SK-N-SH (cell line): ENCODE results near the gene SNAP91. TPM values are rescaled to one million over a fixed set of nuclear protein-coding genes. Genes with fewer than 3 reads are reported as not detected.

Source experiments
- CTCF ChIA-PET: fragments of 300-600, 350-600 bp; formaldehyde crosslinking; extraction: SDS; loops from one replicate; lab custom pipeline; 2021; lab: Yijun Ruan, JAX
- POLR2A ChIA-PET: fragments of 350-600 bp; sonication (Branson Sonifier 250); formaldehyde crosslinking; extraction: SDS; loops from one replicate; lab custom pipeline; 2020; ENCODE audit warnings: antibody characterized with exemption, inconsistent platforms; lab: Yijun Ruan, JAX
- DNase-seq: peaks from one replicate; pipeline ENCODE4 v3.0.0; 2012
- H2AFZ ChIP-seq: fragments of 200-600 bp; sonication (generic); 2 replicates; pipeline ENCODE4 v1.8.1; 2016; ENCODE audit warnings: antibody characterized with exemption, mild to moderate bottlenecking, low read depth
- H3F3A ChIP-seq: fragments of 200-600 bp; sonication (generic); replicated peaks from 2 replicates; pipeline ENCODE3; 2016; ENCODE audit warnings: antibody characterized with exemption, mild to moderate bottlenecking; ENCODE audit not compliant: insufficient read depth
- H3K27ac ChIP-seq, 2 experiments: fragments of 200-500 bp in 1 of 2; fragments of 200-600 bp in 1 of 2; sonication (Bioruptor generic) in 1 of 2; sonication (generic), shearing (Covaris generic) in 1 of 2; 2 replicates each; pipeline versions ENCODE4 v1.5.1 to v1.6.1; 2014 to 2016; ENCODE audit warnings: low read depth in 2 of 2, inconsistent platforms in 1 of 2, low read length in 1 of 2, mild to moderate bottlenecking in 1 of 2, mixed read lengths in 1 of 2
- H3K27me3 ChIP-seq: fragments of 200-600 bp; sonication (generic), shearing (Covaris generic); 2 replicates; pipeline ENCODE4 v1.6.1; 2016; ENCODE audit warnings: mixed run types; ENCODE audit not compliant: insufficient read depth
- H3K36me3 ChIP-seq, 2 experiments: fragments of 200-500 bp in 1 of 2; fragments of 200-600 bp in 1 of 2; sonication (Bioruptor generic) in 1 of 2; sonication (generic) in 1 of 2; replicated peaks in 1 of 2; 2 replicates each; pipeline versions ENCODE3 to v1.5.1; 2014 to 2016; ENCODE audit warnings: low read length in 1 of 2, mild to moderate bottlenecking in 1 of 2; ENCODE audit not compliant: insufficient read depth in 2 of 2, control insufficient read depth in 1 of 2
- H3K4me1 ChIP-seq, 2 experiments: fragments of 200-500 bp in 1 of 2; fragments of 200-600 bp in 1 of 2; sonication (Bioruptor generic) in 1 of 2; sonication (generic), shearing (Covaris generic) in 1 of 2; 2 replicates each; pipeline versions ENCODE4 v1.5.1 to v1.6.1; 2014 to 2016; ENCODE audit warnings: low read depth in 1 of 2, low read length in 1 of 2, mixed run types in 1 of 2; ENCODE audit not compliant: insufficient read depth in 2 of 2, control insufficient read depth in 1 of 2
- H3K4me2 ChIP-seq: fragments of 200-600 bp; sonication (generic), shearing (Covaris generic); 2 replicates; pipeline ENCODE4 v1.6.1; 2017; ENCODE audit warnings: mixed run types
- H3K4me3 ChIP-seq, 2 experiments: fragments of 200-500 bp in 1 of 2; fragments of 200-600 bp in 1 of 2; sonication (Bioruptor generic) in 1 of 2; sonication (generic), shearing (Covaris generic) in 1 of 2; 2 replicates each; pipeline versions ENCODE4 v1.5.1 to v1.8.1; 2014 to 2016; ENCODE audit warnings: low read depth in 2 of 2, inconsistent platforms in 1 of 2, low read length in 1 of 2, mild to moderate bottlenecking in 1 of 2, mixed read lengths in 1 of 2, moderate library complexity in 1 of 2
- H3K79me2 ChIP-seq: fragments of 200-600 bp; sonication (generic); 2 replicates; pipeline ENCODE4 v1.8.1; 2017; ENCODE audit warnings: mild to moderate bottlenecking; ENCODE audit not compliant: insufficient read depth
- H3K9ac ChIP-seq: fragments of 200-600 bp; sonication (generic); 2 replicates; pipeline ENCODE4 v1.6.1; 2017; ENCODE audit warnings: mixed run types
- H3K9me2 ChIP-seq: fragments of 200-600 bp; sonication (generic); 2 replicates; pipeline ENCODE4 v1.6.1; 2017; ENCODE audit warnings: mixed run types
- H3K9me3 ChIP-seq: fragments of 200-600 bp; sonication (generic); 2 replicates; pipeline ENCODE4 v1.6.1; 2017; ENCODE audit warnings: mixed run types, mild to moderate bottlenecking, moderate library complexity
- H4K20me1 ChIP-seq: fragments of 200-600 bp; sonication (generic); 2 replicates; pipeline ENCODE4 v1.6.1; 2017; ENCODE audit warnings: mild to moderate bottlenecking, mixed run types; ENCODE audit not compliant: insufficient read depth
- CHD2 ChIP-seq: fragments of 150-350 bp; IDR thresholded peaks from 2 replicates; pipeline ENCODE4 v1.6.1; 2018; ENCODE audit warnings: low read length; ENCODE audit not compliant: partially characterized antibody
- ELF1 ChIP-seq: IDR thresholded peaks from 2 replicates; pipeline ENCODE4 v1.4.0; 2012
- EP300 ChIP-seq, 2 experiments: IDR thresholded peaks; 2 replicates each; pipeline versions ENCODE4 v1.4.0 to v1.6.1; 2012; ENCODE audit warnings: borderline replicate concordance in 1 of 2, low read depth in 1 of 2, low read length in 1 of 2
- FOXJ3 ChIP-seq: sonication (generic); formaldehyde crosslinking; IDR thresholded peaks from 2 replicates; pipeline ENCODE4 v1.5.1; 2020; ENCODE audit warnings: mild to moderate bottlenecking, missing genetic modification reagents
- GABPA ChIP-seq: IDR thresholded peaks from 2 replicates; pipeline ENCODE4 v1.4.0; 2012; ENCODE audit warnings: low read depth, mild to moderate bottlenecking
- IRF3 ChIP-seq: fragments of 150-350 bp; IDR thresholded peaks from 2 replicates; pipeline ENCODE4 v1.6.1; 2016; ENCODE audit warnings: mild to moderate bottlenecking, low read depth, low read length
- MXI1 ChIP-seq: IDR thresholded peaks from 2 replicates; pipeline ENCODE4 v1.6.1; 2012; ENCODE audit warnings: mild to moderate bottlenecking, low read depth, low read length, improper control_type of control experiment
- REST ChIP-seq: IDR thresholded peaks from 2 replicates; pipeline ENCODE4 v1.6.1; 2012; ENCODE audit warnings: mild to moderate bottlenecking, low read depth, low read length, moderate library complexity
- TAF1 ChIP-seq: IDR thresholded peaks from 2 replicates; pipeline ENCODE4 v1.6.1; 2012; ENCODE audit warnings: low read depth, mild to moderate bottlenecking, low read length, moderate library complexity, borderline replicate concordance
- USF2 ChIP-seq: fragments of 150-350 bp; IDR thresholded peaks from 2 replicates; pipeline ENCODE4 v1.6.1; 2017; ENCODE audit warnings: antibody characterized with exemption, low read length, low read depth, borderline replicate concordance
- ZBTB33 ChIP-seq: IDR thresholded peaks from 2 replicates; pipeline ENCODE4 v1.4.0; 2012; ENCODE audit warnings: low read depth, borderline replicate concordance
- WGBS: methylation state at CpG from one replicate; pipeline ENCODE4 v1.1.6; 2017; ENCODE audit warnings: low lambda C conversion rate; 5-methylcytosine and 5-hydroxymethylcytosine counted together
- polyA plus RNA-seq, 3 experiments: library from polyadenylated mRNA; depleted of rRNA; stranded (reverse); fragments of >200 nt; gene quantifications; 2 replicates each; pipeline ENCODE4 v1.2.3, GENCODE V29; 2012

The SNAP91 gene
- polyA plus RNA-seq, 1 of the 3 experiments (the other 2 are of a cell fraction), result 0.64 TPM

GRCh38 chr6:83702749-83703148 is 6.2 kb downstream of the SNAP91 start:
- H3K4me1 ChIP-seq, result peaks cover 0 to 7% of the 10 kb centered on the region in 2 experiments; a peak in 2 of 4 replicates
- WGBS, result 14% methylated on average over 2 of the region's 2 CpGs
- H3K27ac ChIP-seq, result no peak overlapping the region
- CTCF ChIA-PET, result no interaction called here
- no peaks in the 10 kb centered on the region for H4K20me1 ChIP-seq
- H3K36me3 ChIP-seq, result peaks cover 0 to 11% of the 10 kb centered on the region in 2 experiments
- H3F3A ChIP-seq, result no peaks in the 10 kb centered on the region
- no peaks in the 10 kb centered on the region for H3K79me2 ChIP-seq
- no peaks in the 10 kb centered on the region for H3K9me3 ChIP-seq
- peak; percentile 33 for DNase-seq
- H3K4me3 ChIP-seq, result no peak overlapping the region
- no peak overlapping the region for H3K9ac ChIP-seq
- no peak overlapping the region for H2AFZ ChIP-seq
- no peaks in the 10 kb centered on the region for H3K9me2 ChIP-seq
- POLR2A ChIA-PET, result no interaction called here
- H3K4me2 ChIP-seq, result no peak overlapping the region
- peaks cover 15% of the 10 kb centered on the region; the same call in 1 of the 2 replicates for H3K27me3 ChIP-seq
- TF ChIP-seq FOXJ3 (CRISPR knock-in tag) (no peak), REST (no peak), CHD2 (no peak), EP300 (IDR thresholded peaks at IDR 0.05; ENCODE audit: borderline replicate concordance in 1 of 2, low read depth in 1 of 2, low read length in 1 of 2) (peak in 1 of 2 experiments; percentile 30; a peak in 1 of 4 replicates), IRF3 (no peak), MXI1 (peak; percentile 50; the same call in 1 of the 2 replicates), USF2 (no peak), ELF1 (no peak), GABPA (no peak), ZBTB33 (no peak), TAF1 (no peak)
